ENCODE results near the gene THRAP3. TPM values are rescaled to one million over a fixed set of nuclear protein-coding genes. Genes with fewer than 3 reads are reported as not detected.

Gene THRAP3
- polyA plus RNA-seq, 1 of the 3 experiments (the other 2 are of a cell fraction): 33.7 TPM

GRCh38 chr1:36343651-36344394 is 119.6 kb downstream of the THRAP3 start:
- no peaks in the 10 kb centered on the region for H4K20me1 ChIP-seq (ENCODE audit: insufficient read depth)
- no peaks in the 10 kb centered on the region for H3K9me2 ChIP-seq
- no peaks in the 10 kb centered on the region for H3K9me3 ChIP-seq
- peaks cover 12% of the 10 kb centered on the region; the same call in 1 of the 2 replicates for H3K79me2 ChIP-seq (ENCODE audit: insufficient read depth)
- H3K4me2 ChIP-seq: peak overlapping the region; percentile 32
- no peak overlapping the region for H2AFZ ChIP-seq (ENCODE audit: low read depth)
- peaks cover 0 to 14% of the 10 kb centered on the region in 2 experiments; a peak in 3 of 4 replicates for H3K4me1 ChIP-seq (ENCODE audit: control insufficient read depth in 1 of 2, insufficient read depth in 2 of 2, low read depth in 1 of 2, low read length in 1 of 2)
- no peak for DNase-seq
- H3K9ac ChIP-seq: peak overlapping the region; percentile 43; the same call in 1 of the 2 replicates
- H3K27ac ChIP-seq (ENCODE audit: low read depth in 2 of 2, low read length in 1 of 2): peak overlapping the region in 1 of 2 experiments; percentile 87; a peak in 2 of 4 replicates
- CTCF ChIA-PET: interaction anchor here (0.8 to 5.7 kb wide), 10 partner anchors 13 to 194 kb away, joined by 3 to 103 read pairs (median 10); partner anchors contain the start of genes EVA1B and TRAPPC3
- 95% methylated on average over 13 of the region's 24 CpGs for WGBS (ENCODE audit: low lambda C conversion rate)
- H3F3A ChIP-seq (replicated peaks; ENCODE audit: insufficient read depth): peaks cover 18% of the 10 kb centered on the region
- H3K4me3 ChIP-seq (ENCODE audit: low read depth in 2 of 2, low read length in 1 of 2): no peak overlapping the region
- TF ChIP-seq SMC3 (IDR thresholded peaks at IDR 0.05; ENCODE audit: low read depth, low read length) (no peak), RXRA (IDR thresholded peaks at IDR 0.05; ENCODE audit: borderline replicate concordance, low read depth) (no peak), MXI1 (IDR thresholded peaks at IDR 0.05; ENCODE audit: low read depth, low read length) (no peak), SIN3A (IDR thresholded peaks at IDR 0.05; ENCODE audit: borderline replicate concordance, low read depth, low read length) (no peak), POLR2AphosphoS5 (IDR thresholded peaks at IDR 0.05; ENCODE audit: low read depth, low read length) (no peak), GATA2 (CRISPR knock-in tag; IDR thresholded peaks at IDR 0.05) (no peak), USF1 (IDR thresholded peaks at IDR 0.05; ENCODE audit: borderline replicate concordance, low read depth) (no peak), FOSL2 (IDR thresholded peaks at IDR 0.05; ENCODE audit: borderline replicate concordance, low read depth) (no peak), JUND (IDR thresholded peaks at IDR 0.05) (no peak)
- POLR2A ChIA-PET: no interaction called here
- no peaks in the 10 kb centered on the region for H3K27me3 ChIP-seq (ENCODE audit: insufficient read depth)
- peaks cover 51 to 66% of the 10 kb centered on the region in 2 experiments for H3K36me3 ChIP-seq (replicated peaks in 1 of 2; ENCODE audit: control insufficient read depth in 1 of 2, insufficient read depth in 2 of 2, low read length in 1 of 2)

GRCh38 chr1:36344395-36344680 is 120.1 kb downstream of the THRAP3 start:
- Histone ChIP-seq H3K9me3 (no peaks in the 10 kb centered on the region), H3K36me3 (replicated peaks in 1 of 2; ENCODE audit: control insufficient read depth in 1 of 2, insufficient read depth in 2 of 2, low read length in 1 of 2) (peaks cover 56 to 71% of the 10 kb centered on the region in 2 experiments), H3K27me3 (ENCODE audit: insufficient read depth) (no peaks in the 10 kb centered on the region), H3F3A (replicated peaks; ENCODE audit: insufficient read depth) (peaks cover 18% of the 10 kb centered on the region), H3K4me1 (ENCODE audit: control insufficient read depth in 1 of 2, insufficient read depth in 2 of 2, low read depth in 1 of 2, low read length in 1 of 2) (peaks cover 0 to 19% of the 10 kb centered on the region in 2 experiments; a peak in 3 of 4 replicates), H3K9ac (no peak overlapping the region), H2AFZ (ENCODE audit: low read depth) (no peak overlapping the region), H3K4me2 (no peak overlapping the region), H3K79me2 (ENCODE audit: insufficient read depth) (peaks cover 17% of the 10 kb centered on the region; the same call in 1 of the 2 replicates), H3K9me2 (no peaks in the 10 kb centered on the region), H3K4me3 (ENCODE audit: low read depth in 2 of 2, low read length in 1 of 2) (no peak overlapping the region), H4K20me1 (ENCODE audit: insufficient read depth) (no peaks in the 10 kb centered on the region), H3K27ac (ENCODE audit: low read depth in 2 of 2, low read length in 1 of 2) (peak overlapping the region in 1 of 2 experiments; percentile 87; a peak in 2 of 4 replicates)
- ChIA-PET POLR2A (no interaction called here), CTCF (interaction anchor here (2.5 to 5.7 kb wide), 2 partner anchors 23 to 79 kb away, joined by 38 to 103 read pairs; no protein-coding TSS in a partner anchor)
- no peak for TF ChIP-seq SMC3 (IDR thresholded peaks at IDR 0.05; ENCODE audit: low read depth, low read length)
- no peak for TF ChIP-seq CHD2 (IDR thresholded peaks at IDR 0.05; ENCODE audit: low read length, partially characterized antibody)
- TF ChIP-seq EZH2phosphoT487 (IDR thresholded peaks at IDR 0.05; ENCODE audit: borderline replicate concordance, low read depth): no peak
- no peak for TF ChIP-seq SIN3A (IDR thresholded peaks at IDR 0.05; ENCODE audit: borderline replicate concordance, low read depth, low read length)
- TF ChIP-seq RFX5 (IDR thresholded peaks at IDR 0.05; ENCODE audit: low read length): no peak
- no peak for TF ChIP-seq GABPA (IDR thresholded peaks at IDR 0.05; ENCODE audit: low read depth)
- TF ChIP-seq MAX (IDR thresholded peaks at IDR 0.05; ENCODE audit: low read depth): no peak
- TF ChIP-seq FOSL2 (IDR thresholded peaks at IDR 0.05; ENCODE audit: borderline replicate concordance, low read depth): no peak
- no peak for TF ChIP-seq POLR2AphosphoS5 (IDR thresholded peaks at IDR 0.05; ENCODE audit: low read depth, low read length)
- no peak for TF ChIP-seq REST (IDR thresholded peaks at IDR 0.05; ENCODE audit: low read depth, low read length)
- no peak for TF ChIP-seq ELF1 (IDR thresholded peaks at IDR 0.05)
- no peak for TF ChIP-seq FOXM1 (IDR thresholded peaks at IDR 0.05; ENCODE audit: low read depth)
- TF ChIP-seq JUND (IDR thresholded peaks at IDR 0.05): no peak
- TF ChIP-seq, protein P1, sequence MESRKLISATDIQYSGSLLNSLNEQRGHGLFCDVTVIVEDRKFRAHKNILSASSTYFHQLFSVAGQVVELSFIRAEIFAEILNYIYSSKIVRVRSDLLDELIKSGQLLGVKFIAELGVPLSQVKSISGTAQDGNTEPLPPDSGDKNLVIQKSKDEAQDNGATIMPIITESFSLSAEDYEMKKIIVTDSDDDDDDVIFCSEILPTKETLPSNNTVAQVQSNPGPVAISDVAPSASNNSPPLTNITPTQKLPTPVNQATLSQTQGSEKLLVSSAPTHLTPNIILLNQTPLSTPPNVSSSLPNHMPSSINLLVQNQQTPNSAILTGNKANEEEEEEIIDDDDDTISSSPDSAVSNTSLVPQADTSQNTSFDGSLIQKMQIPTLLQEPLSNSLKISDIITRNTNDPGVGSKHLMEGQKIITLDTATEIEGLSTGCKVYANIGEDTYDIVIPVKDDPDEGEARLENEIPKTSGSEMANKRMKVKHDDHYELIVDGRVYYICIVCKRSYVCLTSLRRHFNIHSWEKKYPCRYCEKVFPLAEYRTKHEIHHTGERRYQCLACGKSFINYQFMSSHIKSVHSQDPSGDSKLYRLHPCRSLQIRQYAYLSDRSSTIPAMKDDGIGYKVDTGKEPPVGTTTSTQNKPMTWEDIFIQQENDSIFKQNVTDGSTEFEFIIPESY (IDR thresholded peaks at IDR 0.05; ENCODE audit: borderline replicate concordance, low read depth): no peak
- DNase-seq: no peak
- 100% methylated on average over 3 of the region's 8 CpGs for WGBS (ENCODE audit: low lambda C conversion rate)
